ENCODE results near the gene RAC3. TPM values are rescaled to one million over a fixed set of nuclear protein-coding genes. Genes with fewer than 3 reads are reported as not detected.

The RAC3 gene
- 1 to 10 TPM in 2 of 3 donors, under 1 TPM in 1; 0.61 to 2.2 (median 2.1) TPM for total RNA-seq
- total RNA-seq (2013) = 0.72 TPM

DNA sequence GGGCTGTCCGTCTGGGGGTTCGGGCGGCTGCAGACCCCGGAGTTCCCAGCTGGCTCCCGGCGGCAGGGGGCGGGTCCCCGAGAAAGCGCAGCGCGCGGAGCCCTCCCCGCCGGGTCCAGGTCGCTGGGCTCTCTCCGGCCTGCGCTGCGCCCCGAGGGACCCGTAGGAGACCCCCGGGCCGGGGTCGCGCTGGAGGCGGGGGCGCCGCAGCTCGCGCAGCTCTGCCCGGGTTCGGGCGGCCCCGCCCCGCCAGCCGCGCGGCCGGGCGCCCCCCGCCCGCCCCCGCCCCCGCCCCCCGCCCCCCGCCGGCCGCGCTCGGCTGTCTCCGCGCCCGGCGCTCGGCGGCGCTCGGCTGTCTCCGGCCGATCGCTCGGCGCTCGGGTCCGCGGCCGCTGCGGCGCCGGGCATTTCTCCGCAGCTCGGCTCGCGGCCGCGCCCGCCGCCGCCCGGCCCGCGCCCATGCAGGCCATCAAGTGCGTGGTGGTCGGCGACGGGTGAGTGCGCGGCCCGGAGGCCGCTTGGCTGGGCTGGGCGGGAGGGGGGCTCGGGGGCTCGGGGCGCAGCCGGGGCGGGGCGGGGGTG lies at the start of gene RAC3:
RAC3 (plus strand) TSS at position 376 of the 582 bp plus-strand sequence; CDS start at position 460, 84 bp downstream.
- Mint-ChIP-seq H3K4me3 (peak within 1 kb of the TSS; percentile 93), H3K27me3 (ENCODE audit: low read depth in 2 of 2) (peaks cover 0 to 6% of the 10 kb centered on the region in 2 donors), H3K9me3 (no peaks in the 10 kb centered on the region), H3K27ac (peak within 1 kb of the TSS in 1 of 2 donors; percentile 58), H3K4me1 (peaks cover 0 to 23% of the 10 kb centered on the region in 2 donors), H3K36me3 (no peaks in the 10 kb centered on the region)
- Histone ChIP-seq H3K27ac (ENCODE audit: low read length) (no peak within 1 kb of the TSS), H3K9me3 (ENCODE audit: control insufficient read depth, insufficient read depth, low read length) (no peaks in the 10 kb centered on the region), H3K4me1 (ENCODE audit: control insufficient read depth, insufficient read depth, low read length) (peaks cover 31% of the 10 kb centered on the region), H3K4me3 (ENCODE audit: low read length) (peak within 1 kb of the TSS; percentile 30), H3K36me3 (ENCODE audit: control insufficient read depth, insufficient read depth, low read length) (no peaks in the 10 kb centered on the region), H3K27me3 (ENCODE audit: control insufficient read depth, insufficient read depth, low read length) (peaks cover 6% of the 10 kb centered on the region)
- peak; percentile 4 to 20 (median 6) for ATAC-seq
- TF ChIP-seq, protein P1, sequence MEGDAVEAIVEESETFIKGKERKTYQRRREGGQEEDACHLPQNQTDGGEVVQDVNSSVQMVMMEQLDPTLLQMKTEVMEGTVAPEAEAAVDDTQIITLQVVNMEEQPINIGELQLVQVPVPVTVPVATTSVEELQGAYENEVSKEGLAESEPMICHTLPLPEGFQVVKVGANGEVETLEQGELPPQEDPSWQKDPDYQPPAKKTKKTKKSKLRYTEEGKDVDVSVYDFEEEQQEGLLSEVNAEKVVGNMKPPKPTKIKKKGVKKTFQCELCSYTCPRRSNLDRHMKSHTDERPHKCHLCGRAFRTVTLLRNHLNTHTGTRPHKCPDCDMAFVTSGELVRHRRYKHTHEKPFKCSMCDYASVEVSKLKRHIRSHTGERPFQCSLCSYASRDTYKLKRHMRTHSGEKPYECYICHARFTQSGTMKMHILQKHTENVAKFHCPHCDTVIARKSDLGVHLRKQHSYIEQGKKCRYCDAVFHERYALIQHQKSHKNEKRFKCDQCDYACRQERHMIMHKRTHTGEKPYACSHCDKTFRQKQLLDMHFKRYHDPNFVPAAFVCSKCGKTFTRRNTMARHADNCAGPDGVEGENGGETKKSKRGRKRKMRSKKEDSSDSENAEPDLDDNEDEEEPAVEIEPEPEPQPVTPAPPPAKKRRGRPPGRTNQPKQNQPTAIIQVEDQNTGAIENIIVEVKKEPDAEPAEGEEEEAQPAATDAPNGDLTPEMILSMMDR (IDR thresholded peaks at IDR 0.05) = no peak
- WGBS (ENCODE audit: insufficient coverage) = under 1% methylated on average over 96 of the region's 96 CpGs
- peak in 1 of 2 donors; percentile 43 for DNase-seq
- intact Hi-C loops (cut with micrococcal nuclease) = no loop called here

DNA sequence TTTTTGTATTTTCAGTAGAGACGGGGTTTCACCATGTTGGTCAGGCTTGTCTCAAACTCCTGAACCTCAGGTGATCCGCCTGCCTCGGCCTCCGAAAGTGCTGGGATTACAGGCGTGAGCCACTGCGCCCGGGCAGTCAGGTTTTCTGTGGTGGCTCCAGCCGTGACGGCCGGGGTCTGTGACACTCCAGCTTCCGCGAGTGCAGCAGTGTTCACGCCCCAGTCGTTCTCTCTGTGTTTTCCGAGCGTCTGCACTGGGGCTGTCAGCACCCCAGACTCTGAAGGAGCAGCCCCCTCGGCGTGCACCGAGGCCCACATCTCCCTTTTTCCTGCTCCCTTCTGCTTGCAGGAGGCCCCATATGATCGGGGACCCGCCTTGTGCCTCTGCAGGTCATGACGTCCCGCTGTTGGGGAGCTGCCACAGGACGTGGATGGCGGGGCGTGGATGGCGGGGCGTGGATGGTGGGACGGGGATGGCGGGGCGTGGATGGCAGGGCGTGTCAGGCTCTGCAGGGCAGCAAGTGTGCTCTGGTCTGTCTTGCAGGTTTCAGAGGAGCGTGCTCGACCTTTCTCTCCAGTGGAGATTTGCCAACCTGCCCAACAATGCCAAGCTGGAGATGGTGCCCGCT lies 48.4 kb upstream of the RAC3 start:
- Mint-ChIP-seq H3K4me1 (peaks cover 5 to 37% of the 10 kb centered on the region in 2 donors), H3K4me3 (no peak overlapping the region), H3K27ac (no peak overlapping the region), H3K36me3 (no peaks in the 10 kb centered on the region), H3K9me3 (no peaks in the 10 kb centered on the region), H3K27me3 (ENCODE audit: low read depth in 2 of 2) (no peaks in the 10 kb centered on the region)
- peaks cover 17% of the 10 kb centered on the region for H3K4me1 ChIP-seq (ENCODE audit: control insufficient read depth, insufficient read depth, low read length)
- no peaks in the 10 kb centered on the region for H3K27me3 ChIP-seq (ENCODE audit: control insufficient read depth, insufficient read depth, low read length)
- 97% methylated on average over 35 of the region's 35 CpGs for WGBS (ENCODE audit: insufficient coverage)
- intact Hi-C loops (cut with micrococcal nuclease) = no loop called here
- ATAC-seq = no peak
- TF ChIP-seq, protein P1 (IDR thresholded peaks at IDR 0.05) = no peak
- no peak overlapping the region for H3K4me3 ChIP-seq (ENCODE audit: low read length)
- H3K9me3 ChIP-seq (ENCODE audit: control insufficient read depth, insufficient read depth, low read length) = no peaks in the 10 kb centered on the region
- peaks cover 25% of the 10 kb centered on the region for H3K36me3 ChIP-seq (ENCODE audit: control insufficient read depth, insufficient read depth, low read length)
- no peak overlapping the region for H3K27ac ChIP-seq (ENCODE audit: low read length)
- no peak for DNase-seq

DNA sequence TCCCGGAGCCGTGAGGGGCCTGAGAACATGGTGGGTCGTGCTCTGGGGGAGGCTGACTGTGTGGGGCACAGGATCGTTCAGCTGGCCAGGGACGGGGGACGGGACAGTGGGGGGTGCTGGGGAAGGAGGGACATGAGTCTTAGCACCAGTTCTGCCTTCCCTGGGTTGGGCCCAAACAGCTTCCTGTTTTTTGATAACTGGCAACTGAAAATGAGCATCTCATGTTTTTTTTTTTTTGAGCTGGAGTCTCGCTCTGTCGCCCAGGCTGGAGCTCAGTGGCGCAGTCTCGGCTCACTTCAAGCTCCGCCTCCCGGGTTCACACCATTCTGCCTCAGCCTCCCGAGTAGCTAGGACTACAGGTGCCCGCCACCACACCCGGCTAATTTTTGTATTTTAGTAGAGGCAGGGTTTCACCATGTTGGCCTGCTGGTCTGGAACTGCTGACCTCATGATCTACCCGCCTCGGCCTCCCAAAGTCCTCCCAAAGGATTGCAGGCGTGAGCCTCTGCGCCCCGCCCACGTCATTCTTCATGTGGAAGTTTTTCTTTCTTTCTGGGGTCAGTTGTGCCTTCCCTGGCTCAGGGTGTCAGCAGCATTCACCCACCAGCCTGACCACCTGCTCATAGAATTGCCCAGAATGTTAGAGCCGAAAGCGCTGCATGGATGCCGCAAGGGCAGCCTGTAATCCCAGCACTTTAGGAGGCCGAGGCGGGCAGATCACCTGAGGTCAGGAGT lies 47.7 kb upstream of the RAC3 start:
- H3K4me1 Mint-ChIP-seq = peaks cover 5 to 31% of the 10 kb centered on the region in 2 donors
- Histone ChIP-seq H3K36me3 (ENCODE audit: control insufficient read depth, insufficient read depth, low read length) (peaks cover 25% of the 10 kb centered on the region), H3K9me3 (ENCODE audit: control insufficient read depth, insufficient read depth, low read length) (no peaks in the 10 kb centered on the region), H3K4me1 (ENCODE audit: control insufficient read depth, insufficient read depth, low read length) (peaks cover 11% of the 10 kb centered on the region), H3K27me3 (ENCODE audit: control insufficient read depth, insufficient read depth, low read length) (no peaks in the 10 kb centered on the region), H3K4me3 (ENCODE audit: low read length) (no peak overlapping the region), H3K27ac (ENCODE audit: low read length) (no peak overlapping the region)
- no peaks in the 10 kb centered on the region for H3K36me3 Mint-ChIP-seq
- H3K9me3 Mint-ChIP-seq = no peaks in the 10 kb centered on the region
- no peaks in the 10 kb centered on the region for H3K27me3 Mint-ChIP-seq (ENCODE audit: low read depth in 2 of 2)
- no peak overlapping the region for H3K27ac Mint-ChIP-seq
- intact Hi-C loops (cut with micrococcal nuclease) = no loop called here
- ATAC-seq (no peak), DNase-seq (no peak)
- WGBS (ENCODE audit: insufficient coverage) = 96% methylated on average over 26 of the region's 26 CpGs
- no peak overlapping the region for H3K4me3 Mint-ChIP-seq
- TF ChIP-seq, protein P1 (IDR thresholded peaks at IDR 0.05) = no peak
